Myocyte (in vitro differentiated cells): ENCODE data around the gene BCL7C. TPM values are rescaled to one million over a fixed set of nuclear protein-coding genes. Genes with fewer than 3 reads are reported as not detected.
"Not testable (repeated sequence)": the region's sequence is repeated elsewhere in the genome, so short reads cannot be mapped to it uniquely, and the experiment has no call there.

ENCODE experiments used
- DNase-seq: peaks from one replicate; pipeline ENCODE4 v3.0.0-alpha.2; 2012; ENCODE audit warnings: low read depth
- polyA plus RNA-seq: library from polyadenylated mRNA; unstranded; fragments of >200 nt; gene quantifications from one replicate; pipeline ENCODE4 v1.2.1, GENCODE V29; 2012; ENCODE audit warnings: missing spikeins
- total RNA-seq: library from RNA; depleted of rRNA; stranded (reverse); fragments of >200 nt; gene quantifications from 2 replicates; pipeline ENCODE4 v1.2.3, GENCODE V29; 2014

The BCL7C gene
- 25.4 and 35.4 TPM in 2 replicates for total RNA-seq
- 31.3 TPM for polyA plus RNA-seq

- DNase-seq, result peak; percentile 91
Observed at GRCh38 chr16:30893744-30894539, at the start of gene BCL7C. Gene BCL7C, minus strand, starts transcription at chr16:30894077. Its CDS starts 133 bp downstream, at chr16:30893944.

GRCh38 chr16:30942426-30942806 is 48.5 kb upstream of the BCL7C start:
- no peak for DNase-seq

- peak; percentile 81 for DNase-seq
Observed at GRCh38 chr16:30941600-30942425, 47.9 kb upstream of the BCL7C start.

GRCh38 chr16:30939571-30939970 is 45.7 kb upstream of the BCL7C start:
- not testable (repeated sequence) for DNase-seq

GRCh38 chr16:30937692-30938091 is 43.8 kb upstream of the BCL7C start:
- DNase-seq, result no peak

GRCh38 chr16:30934827-30935557 is 41.1 kb upstream of the BCL7C start:
- peak; percentile 54 for DNase-seq

GRCh38 chr16:30931068-30931650 is 37.3 kb upstream of the BCL7C start:
- DNase-seq, result no peak

GRCh38 chr16:30930160-30930571 is 36.3 kb upstream of the BCL7C start:
- no peak for DNase-seq

- no peak for DNase-seq
Observed at GRCh38 chr16:30929167-30929566, 35.3 kb upstream of the BCL7C start.

- DNase-seq, result no peak
Observed at GRCh38 chr16:30928390-30928789, 34.5 kb upstream of the BCL7C start.

- peak; percentile 39 for DNase-seq
Observed at GRCh38 chr16:30927789-30928378, 34.0 kb upstream of the BCL7C start.

GRCh38 chr16:30926937-30927788 is 33.3 kb upstream of the BCL7C start:
- DNase-seq, result no peak

- DNase-seq, result no peak
Observed at GRCh38 chr16:30925995-30926811, 32.3 kb upstream of the BCL7C start.

GRCh38 chr16:30925632-30925987 is 31.7 kb upstream of the BCL7C start:
- no peak for DNase-seq

GRCh38 chr16:30924913-30925631 is 31.2 kb upstream of the BCL7C start:
- DNase-seq, result no peak

- DNase-seq, result no peak
Observed at GRCh38 chr16:30924076-30924912, 30.4 kb upstream of the BCL7C start.

- no peak for DNase-seq
Observed at GRCh38 chr16:30923554-30924075, 29.7 kb upstream of the BCL7C start, which contains the start of gene FBXL19. Gene FBXL19, plus strand, starts transcription at chr16:30923572. Its CDS starts 2,183 bp downstream, at chr16:30925755.
